ENCODE measurements around the gene PTGS1. TPM values are rescaled to one million over a fixed set of nuclear protein-coding genes. Genes with fewer than 3 reads are reported as not detected.

Gene PTGS1
- total and polyA plus RNA-seq, 2 of the 8 experiments (the other 6 are each of a cell fraction or from before 2014, with no cell fraction given): 1.1 to 1.9 TPM

- TF ChIP-seq FOSL1 (IDR thresholded peaks at IDR 0.05; ENCODE audit: insufficient read depth, low read depth, low read length): no peak
- no peak for TF ChIP-seq TAF7 (optimal IDR thresholded peaks at IDR 0.05; ENCODE audit: borderline replicate concordance, low read depth, low read length)
- no peak for TF ChIP-seq HDAC6 (IDR thresholded peaks at IDR 0.05; ENCODE audit: low read depth, low read length)
Measured at GRCh38 chr9:122402403-122402871, 31.6 kb downstream of the PTGS1 start (continued).

Measured in H1 (cell line).